KMS-11 (cell line): ENCODE measurements around the gene DMBX1.

Experiments
- H2AFZ ChIP-seq: fragments of 200-600 bp; sonication (generic); 2 replicates; pipeline ENCODE4 v1.6.1; 2016; ENCODE audit warnings: antibody characterized with exemption, mixed run types, low read depth
- H3K27ac ChIP-seq: fragments of 200-600 bp; sonication (generic); 2 replicates; pipeline ENCODE4 v1.6.1; 2016; ENCODE audit warnings: mild to moderate bottlenecking, mixed run types
- H3K27me3 ChIP-seq: fragments of 200-600 bp; sonication (generic); 2 replicates; pipeline ENCODE4 v1.6.1; 2017; ENCODE audit warnings: mild to moderate bottlenecking, low read depth, mixed run types, moderate library complexity; ENCODE audit not compliant: insufficient read depth
- H3K36me3 ChIP-seq: fragments of 200-600 bp; sonication (generic); 2 replicates; pipeline ENCODE4 v1.6.1; 2017; ENCODE audit warnings: mild to moderate bottlenecking, mixed run types; ENCODE audit not compliant: insufficient read depth
- H3K4me1 ChIP-seq: fragments of 200-600 bp; sonication (generic); 2 replicates; pipeline ENCODE4 v1.6.1; 2016; ENCODE audit warnings: mild to moderate bottlenecking, low read depth, mixed run types; ENCODE audit not compliant: poor library complexity, severe bottlenecking
- H3K4me2 ChIP-seq: fragments of 200-600 bp; sonication (generic); 2 replicates; pipeline ENCODE4 v1.7.0; 2016; ENCODE audit warnings: mild to moderate bottlenecking, mixed run types
- H3K4me3 ChIP-seq: fragments of 200-600 bp; sonication (generic); IDR thresholded peaks from 2 replicates; pipeline ENCODE4 v1.6.1; 2017; ENCODE audit warnings: low read depth, low read length, mixed read lengths; ENCODE audit not compliant: insufficient read depth
- H3K79me2 ChIP-seq: fragments of 200-600 bp; sonication (generic); 2 replicates; pipeline ENCODE4 v1.6.1; 2016; ENCODE audit warnings: low read depth, mixed run types; ENCODE audit not compliant: insufficient read depth
- H3K9ac ChIP-seq: fragments of 200-600 bp; sonication (generic); 2 replicates; pipeline ENCODE4 v1.6.1; 2016; ENCODE audit warnings: mild to moderate bottlenecking, mixed run types
- H4K20me1 ChIP-seq: fragments of 200-600 bp; sonication (generic); 2 replicates; pipeline ENCODE4 v1.6.1; 2016; ENCODE audit warnings: mild to moderate bottlenecking, mixed run types; ENCODE audit not compliant: insufficient read depth
- TF ChIP-seq, protein P1 (sequence below): fragments of 200-600 bp; sonication (generic); conservative IDR thresholded peaks from 2 replicates; pipeline ENCODE4 v1.6.1; 2017; ENCODE audit warnings: low read depth, mild to moderate bottlenecking, antibody characterized with exemption, low read length, moderate library complexity, mixed read lengths

Gene DMBX1

DNA sequence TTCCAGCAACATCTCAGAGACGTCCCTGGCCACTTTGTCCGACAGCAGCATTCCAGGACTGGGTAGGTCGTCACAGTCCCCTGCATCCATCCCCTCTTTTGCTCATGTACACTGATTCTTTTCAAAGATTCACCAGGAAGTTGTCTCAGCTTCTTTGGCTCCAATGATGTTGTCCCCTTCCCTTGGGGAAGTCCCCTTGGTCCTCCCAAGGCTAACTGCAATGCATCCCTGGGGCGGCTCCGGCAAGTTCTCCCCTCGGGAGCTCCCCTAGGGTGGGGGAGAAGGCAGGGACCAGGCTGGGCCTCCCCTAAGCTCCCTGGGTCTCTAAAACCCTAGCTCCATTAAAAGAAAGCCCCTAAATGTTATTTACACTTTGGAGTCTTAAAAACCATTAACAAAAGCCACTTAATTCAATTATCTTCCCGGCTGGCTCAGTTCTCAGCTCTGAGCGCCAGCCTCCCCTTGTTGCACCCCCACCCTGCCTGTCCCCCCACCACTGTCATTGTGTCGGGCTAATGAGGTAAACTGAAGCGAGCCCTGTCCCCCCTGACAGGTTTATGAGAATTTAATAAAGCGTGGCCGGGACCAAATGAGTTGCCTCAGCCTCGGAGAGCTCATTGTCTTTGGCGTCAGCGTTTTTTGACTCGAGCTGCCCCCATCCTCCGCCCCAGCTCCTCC, 36.5 kb downstream of the DMBX1 start:
- TF ChIP-seq, protein P1, sequence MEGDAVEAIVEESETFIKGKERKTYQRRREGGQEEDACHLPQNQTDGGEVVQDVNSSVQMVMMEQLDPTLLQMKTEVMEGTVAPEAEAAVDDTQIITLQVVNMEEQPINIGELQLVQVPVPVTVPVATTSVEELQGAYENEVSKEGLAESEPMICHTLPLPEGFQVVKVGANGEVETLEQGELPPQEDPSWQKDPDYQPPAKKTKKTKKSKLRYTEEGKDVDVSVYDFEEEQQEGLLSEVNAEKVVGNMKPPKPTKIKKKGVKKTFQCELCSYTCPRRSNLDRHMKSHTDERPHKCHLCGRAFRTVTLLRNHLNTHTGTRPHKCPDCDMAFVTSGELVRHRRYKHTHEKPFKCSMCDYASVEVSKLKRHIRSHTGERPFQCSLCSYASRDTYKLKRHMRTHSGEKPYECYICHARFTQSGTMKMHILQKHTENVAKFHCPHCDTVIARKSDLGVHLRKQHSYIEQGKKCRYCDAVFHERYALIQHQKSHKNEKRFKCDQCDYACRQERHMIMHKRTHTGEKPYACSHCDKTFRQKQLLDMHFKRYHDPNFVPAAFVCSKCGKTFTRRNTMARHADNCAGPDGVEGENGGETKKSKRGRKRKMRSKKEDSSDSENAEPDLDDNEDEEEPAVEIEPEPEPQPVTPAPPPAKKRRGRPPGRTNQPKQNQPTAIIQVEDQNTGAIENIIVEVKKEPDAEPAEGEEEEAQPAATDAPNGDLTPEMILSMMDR, result no peak
- Histone ChIP-seq H2AFZ (no peak overlapping the region), H3K4me1 (no peaks in the 10 kb centered on the region), H3K27ac (no peak overlapping the region), H3K9ac (no peak overlapping the region), H3K79me2 (no peaks in the 10 kb centered on the region), H3K36me3 (no peaks in the 10 kb centered on the region), H3K4me3 (no peak overlapping the region), H3K27me3 (peaks cover 2% of the 10 kb centered on the region; the same call in 1 of the 2 replicates), H4K20me1 (no peaks in the 10 kb centered on the region), H3K4me2 (no peak overlapping the region)

DNA sequence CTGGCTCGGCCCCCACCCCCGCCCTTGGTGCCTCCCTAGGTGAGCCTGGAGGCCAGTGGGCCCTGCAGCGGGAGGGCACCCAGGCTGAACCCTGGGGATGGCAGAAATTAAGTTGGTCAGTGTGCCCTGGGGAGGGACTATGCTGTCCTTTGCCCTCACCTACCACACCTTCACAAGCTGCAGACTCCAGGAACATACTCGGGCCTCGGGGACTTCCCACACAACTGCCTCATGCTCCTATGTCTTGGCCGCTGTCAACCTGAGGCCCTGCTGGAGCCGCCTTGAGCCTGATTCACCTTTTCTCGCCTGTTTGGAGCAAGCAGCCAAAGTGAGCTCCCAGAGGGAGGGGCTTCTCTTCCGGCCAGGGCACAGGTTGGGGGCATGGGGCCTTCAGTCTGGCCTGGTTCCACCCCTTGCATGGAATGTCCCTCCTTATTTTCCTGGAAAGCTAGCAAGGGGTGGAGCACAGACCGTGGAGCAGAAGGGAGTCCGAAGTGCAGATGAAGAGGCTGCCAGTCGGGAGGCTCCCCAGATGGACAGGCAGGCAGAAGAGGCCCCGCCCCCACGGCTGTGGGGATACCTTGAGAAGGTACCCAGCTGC, 37.2 kb downstream of the DMBX1 start:
- Histone ChIP-seq H3K79me2 (no peaks in the 10 kb centered on the region), H3K4me2 (no peak overlapping the region), H2AFZ (no peak overlapping the region), H3K27me3 (peaks cover 2% of the 10 kb centered on the region; the same call in 1 of the 2 replicates), H3K4me1 (no peaks in the 10 kb centered on the region), H4K20me1 (no peaks in the 10 kb centered on the region), H3K27ac (no peak overlapping the region), H3K36me3 (no peaks in the 10 kb centered on the region), H3K9ac (no peak overlapping the region), H3K4me3 (no peak overlapping the region)
- TF ChIP-seq, protein P1, result no peak

DNA sequence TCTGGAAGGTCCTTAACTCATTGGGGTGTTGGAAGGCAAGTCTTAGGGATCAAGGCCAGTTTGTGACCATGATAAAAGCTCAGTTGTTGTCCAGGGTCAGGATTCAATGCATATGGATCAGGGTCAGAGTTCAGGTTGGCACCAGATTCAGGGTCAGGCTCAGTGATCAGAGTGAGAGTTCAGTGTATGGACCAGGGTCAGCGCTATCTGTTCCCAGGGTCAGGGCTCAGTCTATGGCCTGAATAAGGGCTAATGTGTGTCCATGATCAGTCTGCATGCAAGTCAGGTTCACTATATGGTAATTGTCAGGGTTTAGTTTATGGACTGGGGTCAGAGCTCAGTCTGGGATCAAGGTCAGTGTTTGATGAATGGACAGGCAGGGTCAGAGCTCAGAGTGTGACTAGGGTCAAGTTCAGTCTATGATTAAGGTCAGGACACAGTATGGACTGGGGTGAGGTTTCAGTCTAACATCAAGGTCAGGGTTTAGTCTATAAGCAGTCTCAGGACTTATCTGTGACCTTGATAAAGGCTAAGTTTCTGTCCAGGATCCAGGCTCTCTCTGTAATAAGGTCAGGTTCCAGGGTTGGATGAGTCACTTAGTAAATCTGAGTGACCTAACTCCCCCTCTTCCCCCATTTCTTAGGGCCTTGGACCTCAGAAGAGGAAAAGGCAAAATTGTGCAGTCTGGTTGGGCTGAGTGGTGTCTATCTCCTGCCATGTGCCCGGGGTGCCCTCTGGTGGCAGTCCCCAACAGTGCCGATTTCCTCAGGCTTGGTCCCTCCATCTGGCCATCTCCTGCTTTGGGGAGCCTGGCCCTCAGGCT, 38.0 kb downstream of the DMBX1 start:
- no peaks in the 10 kb centered on the region for H3K79me2 ChIP-seq
- no peak overlapping the region for H2AFZ ChIP-seq
- H3K27me3 ChIP-seq, result peaks cover 7% of the 10 kb centered on the region; the same call in 1 of the 2 replicates

DNA sequence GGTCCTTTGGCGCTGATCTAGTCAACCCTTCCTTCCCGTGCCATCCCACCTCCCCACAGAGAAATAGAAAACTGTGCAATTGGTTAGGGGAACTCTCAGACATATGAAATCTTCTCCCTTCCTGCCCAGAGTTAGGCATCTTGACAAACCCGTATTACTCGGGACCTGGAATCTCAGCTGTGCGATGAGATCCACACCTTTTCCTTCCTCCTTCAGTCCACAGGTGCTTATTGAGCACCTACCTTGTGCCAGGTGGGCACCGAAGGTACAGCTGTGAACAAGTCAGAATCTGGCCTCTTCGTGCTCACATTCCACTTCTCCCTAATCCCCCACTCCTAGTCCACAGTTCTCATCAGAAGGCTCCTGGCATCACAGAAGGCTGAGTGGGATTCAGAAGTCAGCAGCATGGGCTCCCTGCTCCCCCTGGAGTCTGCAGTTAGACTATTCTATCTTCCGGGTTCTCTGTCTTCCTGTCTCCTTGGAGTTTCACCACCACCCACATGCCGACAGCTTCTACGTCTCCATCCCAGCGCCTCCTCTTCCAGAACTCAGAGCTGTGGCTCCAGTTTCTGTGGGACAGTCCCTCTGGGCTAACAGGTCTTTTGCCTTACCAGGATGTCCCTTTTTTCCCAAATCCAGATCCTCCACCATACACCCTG, 38.8 kb downstream of the DMBX1 start:
- Histone ChIP-seq H3K4me3 (no peak overlapping the region), H3K4me1 (no peaks in the 10 kb centered on the region), H3K36me3 (no peaks in the 10 kb centered on the region), H3K9ac (no peak overlapping the region), H3K4me2 (no peak overlapping the region), H3K27ac (no peak overlapping the region), H4K20me1 (no peaks in the 10 kb centered on the region), H3K27me3 (peaks cover 7% of the 10 kb centered on the region; the same call in 1 of the 2 replicates), H2AFZ (no peak overlapping the region), H3K79me2 (no peaks in the 10 kb centered on the region)
- TF ChIP-seq, protein P1, result 0 out of 2 replicates have a peak, but pooled peaks have one; percentile 20

More for the DNA sequence above, 38.0 kb downstream of the DMBX1 start:
- no peaks in the 10 kb centered on the region for H3K36me3 ChIP-seq
- H3K4me1 ChIP-seq, result no peaks in the 10 kb centered on the region
- TF ChIP-seq, protein P1, result peak; percentile 87
- no peaks in the 10 kb centered on the region for H4K20me1 ChIP-seq
- H3K4me3 ChIP-seq, result no peak overlapping the region
- H3K27ac ChIP-seq, result no peak overlapping the region
- no peak overlapping the region for H3K4me2 ChIP-seq
- no peak overlapping the region for H3K9ac ChIP-seq
